ENCODE data around the gene STAM. TPM values are rescaled to one million over a fixed set of nuclear protein-coding genes. Genes with fewer than 3 reads are reported as not detected.

Gene STAM
- total RNA-seq, 2 donors from 2014 or later, result 16.5 to 16.8 TPM

DNA sequence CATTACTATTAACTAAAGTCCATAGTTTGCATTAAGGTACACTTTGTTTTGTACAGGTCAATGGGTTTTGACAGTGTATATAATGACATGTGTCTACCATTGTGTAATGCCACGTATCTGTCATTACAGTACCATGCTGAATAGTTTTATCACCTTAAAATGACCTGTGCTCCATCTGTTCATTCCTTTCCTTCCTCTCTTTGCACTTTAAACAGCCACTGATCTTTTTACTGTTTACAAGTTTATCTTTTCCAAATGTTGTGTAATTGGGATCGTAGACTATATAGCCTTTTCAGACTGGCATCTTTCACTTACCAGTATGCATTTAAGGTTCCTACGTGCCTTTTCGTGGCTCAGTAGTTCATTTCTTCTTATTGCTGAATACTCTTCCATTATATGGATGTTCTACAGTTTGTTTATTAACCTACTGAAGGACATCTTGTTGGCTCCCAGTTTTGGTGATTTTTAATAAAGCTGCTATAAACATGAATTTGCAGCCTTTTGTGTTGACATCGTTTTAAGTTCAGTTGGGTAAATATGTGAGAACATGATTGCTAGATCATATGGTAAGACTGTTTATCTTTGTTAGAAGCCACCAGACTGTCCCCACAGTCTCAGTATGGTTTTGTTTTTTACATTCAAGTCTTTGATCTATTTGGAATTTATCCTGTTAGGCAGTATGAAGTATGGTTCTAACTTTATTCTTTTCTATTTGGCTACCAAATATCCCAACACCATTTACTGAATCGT is 24.7 kb downstream of the STAM start:
- intact Hi-C loops (cut with DNase I), result no loop called here
- Histone ChIP-seq H3K27me3 (no peaks in the 10 kb centered on the region), H3K4me3 (no peak overlapping the region), H3K4me1 (no peaks in the 10 kb centered on the region), H3K9me3 (no peaks in the 10 kb centered on the region), H3K9ac (ENCODE audit: low read depth in 2 of 2, low read length in 2 of 2) (no peak overlapping the region), H3K27ac (no peak overlapping the region), H3K36me3 (no peaks in the 10 kb centered on the region)
- TF ChIP-seq CTCF (IDR thresholded peaks at IDR 0.05), result no peak
- DNase-seq, result no peak

DNA sequence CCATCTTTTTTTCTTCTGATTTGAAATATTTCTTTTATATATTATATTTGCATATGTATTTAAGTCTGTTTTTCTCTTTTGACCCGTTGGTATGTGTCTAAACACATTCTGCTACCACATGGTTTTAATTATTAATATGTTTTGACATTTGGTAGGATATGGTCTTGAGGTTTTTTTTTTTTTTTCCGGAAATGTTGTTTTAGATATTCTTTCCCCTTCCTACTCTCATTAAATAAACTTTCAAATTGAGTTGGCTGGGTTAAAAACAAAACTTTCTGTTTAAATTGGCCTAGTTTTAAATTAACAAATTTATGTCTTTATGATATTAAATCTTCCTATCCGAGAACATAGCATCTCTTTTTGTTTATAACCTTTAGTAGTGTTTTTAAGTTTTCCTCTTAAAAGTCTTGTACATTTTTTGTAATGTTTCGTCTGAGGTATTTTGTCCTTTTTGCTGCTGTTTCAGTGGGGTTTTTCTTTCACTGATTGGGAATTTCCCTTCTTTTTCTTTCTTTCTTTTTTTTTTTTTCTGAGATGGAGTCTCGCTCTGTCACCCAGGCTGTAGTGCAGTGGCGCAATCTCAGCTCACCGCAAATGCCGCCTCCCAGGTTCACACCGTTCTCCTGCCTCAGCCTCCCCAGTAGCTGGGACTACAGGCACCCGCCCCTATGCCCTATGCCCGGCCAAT is 25.4 kb downstream of the STAM start:
- Histone ChIP-seq H3K4me1 (no peaks in the 10 kb centered on the region), H3K4me3 (no peak overlapping the region), H3K27ac (no peak overlapping the region), H3K27me3 (no peaks in the 10 kb centered on the region), H3K36me3 (no peaks in the 10 kb centered on the region), H3K9ac (ENCODE audit: low read depth in 2 of 2, low read length in 2 of 2) (no peak overlapping the region), H3K9me3 (no peaks in the 10 kb centered on the region)
- no peak for DNase-seq
- intact Hi-C loops (cut with DNase I), result no loop called here
- TF ChIP-seq CTCF (IDR thresholded peaks at IDR 0.05), result no peak

DNA sequence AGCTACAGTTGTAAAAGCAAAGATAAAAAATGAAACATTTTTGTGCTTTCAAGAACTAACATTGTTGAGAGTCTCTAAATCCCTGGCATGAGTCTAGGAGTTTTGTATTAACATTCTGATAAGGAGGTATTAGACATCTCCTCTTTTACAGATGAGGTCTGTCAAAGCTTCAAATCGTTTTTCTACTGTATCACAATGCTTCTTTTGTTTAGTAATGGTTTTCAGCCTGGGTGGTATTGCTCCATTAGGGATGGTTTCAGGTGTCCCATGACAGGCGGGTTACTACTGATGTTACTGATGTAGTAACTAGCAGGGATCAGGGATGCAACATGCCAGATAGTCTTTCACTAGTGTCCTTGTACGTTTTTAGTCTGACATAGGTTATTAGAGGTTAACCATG is 27.4 kb downstream of the STAM start:
- no peak for DNase-seq
- TF ChIP-seq CTCF (IDR thresholded peaks at IDR 0.05), result no peak
- Histone ChIP-seq H3K36me3 (no peaks in the 10 kb centered on the region), H3K27me3 (no peaks in the 10 kb centered on the region), H3K27ac (no peak overlapping the region), H3K4me3 (no peak overlapping the region), H3K9me3 (no peaks in the 10 kb centered on the region), H3K9ac (ENCODE audit: low read depth in 2 of 2, low read length in 2 of 2) (no peak overlapping the region), H3K4me1 (no peaks in the 10 kb centered on the region)
- intact Hi-C loops (cut with DNase I), result no loop called here

GRCh38 chr10:17673471-17674061 is 29.6 kb downstream of the STAM start:
- no peak overlapping the region for H3K9ac ChIP-seq (ENCODE audit: low read depth in 2 of 2, low read length in 2 of 2)
- no peaks in the 10 kb centered on the region for H3K27me3 ChIP-seq
- H3K27ac ChIP-seq, result no peak overlapping the region
- H3K9me3 ChIP-seq, result no peaks in the 10 kb centered on the region
- H3K4me3 ChIP-seq, result no peak overlapping the region
- DNase-seq, result no peak
- H3K36me3 ChIP-seq, result no peaks in the 10 kb centered on the region
- intact Hi-C loops (cut with DNase I), result no loop called here
- H3K4me1 ChIP-seq, result no peaks in the 10 kb centered on the region
- TF ChIP-seq CTCF (IDR thresholded peaks at IDR 0.05), result no peak

DNA sequence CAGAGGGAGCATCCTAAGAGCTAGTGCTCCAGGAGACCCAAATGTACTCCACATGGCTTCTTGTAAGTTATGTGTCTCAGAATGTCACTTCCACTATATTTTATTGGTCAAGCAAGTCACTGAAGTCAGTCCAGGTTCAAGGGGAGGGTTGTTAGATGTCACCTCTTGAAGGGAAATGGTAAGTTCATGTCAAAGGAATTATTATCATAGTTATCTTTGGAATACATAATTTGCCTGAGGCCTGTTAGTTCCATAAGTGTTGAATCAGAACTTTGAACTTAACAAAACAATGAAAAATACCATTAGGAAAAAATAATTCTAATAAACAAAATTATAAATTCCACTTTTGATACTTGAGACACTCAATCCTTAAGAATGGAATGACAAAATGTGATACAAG is 30.6 kb downstream of the STAM start:
- H3K27me3 ChIP-seq, result no peaks in the 10 kb centered on the region
- H3K4me3 ChIP-seq, result no peak overlapping the region
- H3K9me3 ChIP-seq, result no peaks in the 10 kb centered on the region
- DNase-seq, result no peak
- H3K9ac ChIP-seq (ENCODE audit: low read depth in 2 of 2, low read length in 2 of 2), result no peak overlapping the region
- no peaks in the 10 kb centered on the region for H3K4me1 ChIP-seq
- TF ChIP-seq CTCF (IDR thresholded peaks at IDR 0.05), result no peak
- H3K36me3 ChIP-seq, result no peaks in the 10 kb centered on the region
- H3K27ac ChIP-seq, result no peak overlapping the region
- intact Hi-C loops (cut with DNase I), result no loop called here
